NCI-H345 (cell line): ENCODE results near the gene MAP7.
A peak's percentile ranks its signal among the peaks of the same experiment; 100 is the strongest.

Experiments used
- DNase-seq: peaks from one replicate; lab custom pipeline; 2025; lab: John Stamatoyannopoulos, UW

MAP7 gene

GRCh38 chr6:136529710-136530109, 20.5 kb downstream of the MAP7 start:
- no peak for DNase-seq

- DNase-seq, result no peak
Observed at GRCh38 chr6:136528477-136528876, 21.7 kb downstream of the MAP7 start.

- DNase-seq, result no peak
Observed at GRCh38 chr6:136527831-136528230, 22.4 kb downstream of the MAP7 start.

DNA sequence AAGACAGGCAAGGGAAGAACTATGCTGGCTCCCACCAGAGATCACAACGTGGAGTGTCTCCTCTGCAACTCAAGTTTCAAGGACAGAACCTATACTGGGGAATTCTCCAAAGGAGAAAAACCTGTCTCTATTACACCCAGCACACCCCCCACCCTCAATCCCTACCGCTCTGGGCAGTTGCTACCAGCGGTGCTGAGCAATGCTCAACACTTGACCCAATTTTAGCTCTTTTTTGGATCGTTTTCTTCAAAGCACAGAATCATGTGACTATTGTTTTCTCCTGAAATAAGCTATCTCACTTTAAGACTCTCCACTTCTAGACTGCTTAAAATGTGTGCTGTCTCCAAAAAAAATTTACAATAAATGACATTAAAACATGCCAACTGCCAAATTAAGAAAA, 23.3 kb downstream of the MAP7 start:
- DNase-seq, result no peak

DNA sequence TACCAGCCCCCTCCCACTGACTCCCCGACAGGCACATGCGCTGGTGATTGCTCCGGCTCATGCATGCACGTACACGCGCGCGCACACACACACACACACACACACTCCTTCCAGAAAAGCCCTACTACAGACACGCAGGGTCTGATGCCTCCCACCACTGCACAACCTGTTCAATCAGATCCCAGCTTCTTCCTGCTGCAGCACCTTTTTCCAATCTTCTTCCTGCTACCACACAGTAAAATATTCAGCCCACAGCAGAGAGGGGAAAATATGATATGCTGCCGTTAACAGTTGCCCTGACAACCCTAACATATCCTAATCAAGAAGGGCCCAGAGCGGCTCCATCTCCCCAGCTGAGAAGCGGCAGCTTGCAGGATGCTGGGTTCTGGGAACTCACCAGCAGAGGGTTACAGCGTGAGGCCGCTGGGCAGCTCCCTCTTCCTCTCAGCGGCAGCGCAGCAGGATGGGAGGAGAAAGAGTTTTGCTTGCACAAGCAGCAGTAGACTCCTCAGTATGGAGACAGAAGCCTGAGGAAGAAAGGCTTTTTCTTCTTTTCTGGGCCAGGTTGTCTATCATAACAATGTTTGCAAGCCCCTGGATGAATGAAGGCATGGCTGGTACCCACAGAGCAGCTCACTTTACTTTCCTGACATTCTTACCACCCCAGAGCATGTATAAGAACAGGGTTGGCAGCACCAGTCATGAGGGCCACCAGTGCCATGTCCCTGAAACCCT, 23.9 kb downstream of the MAP7 start:
- DNase-seq, result peak; percentile 64

DNA sequence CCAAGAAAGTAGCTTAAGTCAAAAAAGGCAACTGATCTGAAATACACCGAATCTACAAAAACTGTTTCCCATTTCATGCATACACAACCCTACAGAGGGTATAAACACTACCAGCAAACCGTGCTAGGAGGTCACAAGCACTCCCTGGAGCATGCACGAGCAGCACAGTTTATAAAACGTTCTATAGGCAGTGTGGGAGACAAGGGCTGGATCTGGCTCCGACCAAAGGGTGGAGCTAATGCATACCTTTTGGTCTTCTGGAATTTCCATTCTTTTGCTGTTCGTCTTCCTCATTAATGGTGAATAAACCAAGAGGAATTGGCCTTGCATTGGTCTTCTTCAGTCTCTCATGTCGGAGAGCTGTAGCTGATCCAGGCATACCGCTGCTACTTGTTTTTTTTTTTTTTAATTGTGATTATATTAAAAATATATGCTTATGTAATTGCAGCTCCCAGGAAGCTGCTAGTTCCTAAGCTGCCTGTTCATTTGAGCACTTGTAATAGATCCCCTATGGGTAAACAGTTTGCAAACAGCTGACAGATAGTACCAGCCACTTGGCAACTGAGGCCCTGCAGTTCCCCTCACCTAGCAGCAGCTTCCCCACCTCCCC, 24.5 kb downstream of the MAP7 start:
- DNase-seq, result peak; percentile 69

GRCh38 chr6:136524936-136525413, 25.2 kb downstream of the MAP7 start:
- DNase-seq, result peak; percentile 55

DNA sequence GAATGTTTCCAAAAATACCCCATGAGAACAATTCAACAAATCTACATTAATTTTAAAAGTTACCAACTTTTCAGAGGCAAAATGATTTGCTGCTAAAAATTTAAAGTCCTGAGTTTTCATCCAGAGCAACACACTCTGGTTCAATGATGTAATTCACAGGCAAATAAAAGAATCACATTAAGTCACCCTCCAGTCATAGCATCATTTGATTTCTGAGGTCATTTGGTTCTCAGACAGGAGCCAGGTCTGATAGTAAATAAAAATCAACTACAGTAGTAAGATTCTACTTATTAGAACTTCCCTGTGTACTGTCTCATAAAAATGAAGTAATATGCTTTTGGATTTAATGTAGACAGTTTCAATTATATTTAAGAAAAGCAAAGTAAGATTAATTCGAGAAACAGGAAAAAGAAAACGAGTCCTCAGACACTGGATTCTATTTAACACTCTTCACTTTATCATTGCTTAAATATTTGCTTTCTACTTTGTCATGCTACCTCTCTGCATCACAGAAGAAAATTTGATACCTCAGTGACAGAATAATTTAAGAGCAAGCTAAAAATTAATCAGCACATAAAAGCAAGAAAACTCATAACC, 25.8 kb downstream of the MAP7 start:
- DNase-seq, result peak; percentile 39

DNA sequence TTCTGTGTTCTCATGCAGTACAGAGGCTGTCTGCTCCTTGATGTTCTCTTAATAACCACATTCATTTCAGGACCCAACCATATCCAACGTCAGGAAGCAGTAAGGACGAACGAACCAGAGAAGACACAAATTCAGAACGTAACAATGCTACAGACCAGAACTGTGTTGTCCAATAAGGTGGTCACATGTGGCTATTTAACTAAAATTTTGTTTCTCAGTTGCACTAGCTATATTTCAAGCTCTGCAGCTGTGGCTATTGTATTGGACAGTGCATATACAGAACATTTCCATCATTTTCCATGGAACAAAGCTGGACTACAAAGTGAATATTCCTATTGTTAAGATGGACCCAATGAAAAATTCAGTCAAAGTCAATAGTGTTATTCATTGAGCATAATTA, 27.0 kb downstream of the MAP7 start:
- no peak for DNase-seq

DNA sequence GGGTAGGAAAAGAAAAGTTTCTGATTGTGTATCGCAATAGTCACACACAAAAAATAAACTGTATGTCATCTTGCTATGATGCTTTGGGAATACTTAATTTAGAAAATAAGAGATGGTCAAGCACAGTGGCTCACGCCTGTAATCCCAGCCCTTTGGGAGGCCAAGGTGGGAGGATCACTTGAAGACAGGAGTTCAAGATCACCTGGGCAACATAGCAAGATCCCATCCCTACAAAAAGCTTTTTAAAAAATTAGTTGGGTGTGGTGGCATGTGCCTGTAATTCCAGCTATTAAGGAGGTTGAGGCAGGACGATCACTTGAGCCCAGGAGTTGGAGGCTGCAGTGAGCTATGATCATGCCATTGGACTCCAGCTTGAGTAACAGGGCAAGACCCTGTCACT, 27.6 kb downstream of the MAP7 start:
- DNase-seq, result no peak

DNA sequence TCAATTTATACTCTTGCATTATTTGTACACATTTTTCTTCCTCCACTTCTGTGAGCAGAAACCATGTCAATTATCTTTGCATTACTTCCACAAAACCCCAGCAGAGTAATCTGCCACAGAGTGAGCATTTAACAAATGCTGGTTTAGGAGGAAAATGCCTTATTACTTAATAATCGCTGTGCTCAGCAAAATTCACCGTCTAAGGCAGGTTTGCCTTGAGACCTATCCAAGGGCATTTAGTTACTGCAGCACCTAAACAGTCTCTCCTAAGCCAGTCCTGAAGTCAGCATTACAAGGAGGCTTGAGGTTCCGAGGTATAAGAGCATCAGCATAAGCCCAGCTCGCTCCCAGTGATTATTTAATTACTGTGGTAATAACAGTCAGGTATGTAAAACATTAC, 28.3 kb downstream of the MAP7 start:
- DNase-seq, result no peak

DNA sequence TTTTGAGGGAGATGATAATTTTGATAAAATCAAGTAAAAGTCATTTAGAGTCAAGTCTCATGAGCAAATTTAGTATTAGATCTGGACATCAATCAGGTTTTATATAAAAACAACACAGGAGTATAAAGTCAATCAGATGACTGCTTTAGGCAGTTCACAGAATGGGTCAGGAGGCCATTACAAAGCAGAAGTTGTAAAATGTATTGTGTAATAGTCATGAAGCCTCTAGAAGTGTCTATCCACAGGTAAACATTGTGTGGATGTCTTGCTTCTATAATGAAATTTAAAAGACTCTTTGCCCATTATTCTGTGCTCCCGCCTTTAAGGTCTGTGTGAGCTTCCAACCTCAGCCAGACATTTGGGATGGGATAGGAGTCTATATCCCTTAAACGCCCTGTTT, 28.8 kb downstream of the MAP7 start:
- DNase-seq, result no peak

DNA sequence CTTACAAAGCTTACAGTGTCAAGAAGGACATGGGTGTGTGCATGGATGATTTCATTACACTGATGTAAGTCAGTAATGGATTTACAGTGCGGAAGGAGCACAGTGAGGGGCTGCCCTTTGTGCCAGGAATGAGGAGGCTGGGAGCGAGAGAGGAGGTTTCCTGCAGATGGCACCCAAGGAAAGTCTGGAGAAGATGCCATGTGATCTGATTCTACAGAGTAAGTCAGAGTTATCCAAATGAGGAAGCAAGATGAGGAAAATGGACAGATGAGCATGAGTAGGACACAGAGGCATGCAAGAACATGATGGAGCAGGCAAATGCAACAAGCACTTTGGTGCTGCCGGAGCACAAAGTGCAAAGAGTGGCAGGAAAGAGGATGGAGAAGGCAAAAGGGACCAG, 29.7 kb downstream of the MAP7 start:
- DNase-seq, result no peak

- no peak for DNase-seq
Observed at GRCh38 chr6:136517582-136517981, 32.6 kb downstream of the MAP7 start.

GRCh38 chr6:136517002-136517401, 33.2 kb downstream of the MAP7 start:
- DNase-seq, result no peak

DNA sequence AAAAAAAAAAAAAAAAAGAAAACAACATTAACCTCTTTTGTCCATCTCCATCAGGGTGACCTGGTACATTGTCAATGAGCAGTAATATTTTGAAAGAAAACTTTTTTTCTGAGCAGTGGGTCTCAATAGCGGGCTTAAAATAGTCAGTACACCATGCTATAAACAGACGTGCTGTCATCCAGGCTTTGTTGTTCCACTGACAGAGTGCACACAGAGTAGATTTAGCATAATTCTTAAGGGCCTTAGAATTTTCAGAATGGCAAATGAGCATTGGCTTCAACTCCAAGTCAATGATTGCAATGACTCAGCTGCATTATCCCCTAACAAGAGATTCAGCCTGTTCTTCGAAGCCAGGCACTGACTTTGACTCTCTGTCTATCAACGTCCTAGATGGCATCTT, 35.6 kb downstream of the MAP7 start:
- no peak for DNase-seq

- no peak for DNase-seq
Observed at GRCh38 chr6:136511926-136512325, 38.3 kb downstream of the MAP7 start.

DNA sequence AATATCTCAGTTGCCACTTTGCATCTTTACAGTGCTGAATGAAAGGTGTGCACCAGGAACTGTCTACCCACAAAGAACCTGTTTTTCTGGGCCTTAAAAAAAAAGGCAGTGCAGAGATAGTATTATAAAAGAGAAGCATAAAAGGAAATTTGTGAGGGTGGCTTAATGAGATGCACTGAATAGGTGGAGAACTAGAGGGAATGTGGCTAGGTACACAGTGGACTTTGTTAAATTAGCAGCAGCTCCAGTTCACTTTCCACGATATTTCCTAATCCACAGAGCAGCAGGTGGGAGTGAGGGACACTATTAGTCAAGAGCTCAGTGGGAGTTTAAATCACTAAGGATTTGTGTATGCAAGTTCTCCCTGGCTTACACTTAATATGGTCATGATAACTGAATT, 38.8 kb downstream of the MAP7 start:
- DNase-seq, result no peak

DNA sequence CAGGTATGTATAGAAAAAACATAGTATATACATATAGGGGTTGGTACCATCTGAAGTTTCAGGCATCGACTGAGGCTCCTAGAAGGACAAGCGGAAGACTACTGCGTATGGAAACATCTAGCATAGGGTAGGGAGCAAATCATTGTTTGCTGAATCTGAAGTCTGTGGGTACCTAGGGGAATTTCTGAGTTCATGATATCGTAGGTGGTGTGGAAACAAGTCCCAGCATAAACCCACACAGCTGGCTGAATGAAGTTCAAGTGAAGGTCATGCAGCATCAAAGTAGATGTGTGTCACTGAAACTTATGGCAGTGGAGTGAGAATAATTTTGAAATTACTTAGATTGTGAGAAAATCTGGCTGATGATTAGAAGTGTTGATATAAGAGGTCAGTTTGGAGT, 39.4 kb downstream of the MAP7 start:
- DNase-seq, result no peak

DNA sequence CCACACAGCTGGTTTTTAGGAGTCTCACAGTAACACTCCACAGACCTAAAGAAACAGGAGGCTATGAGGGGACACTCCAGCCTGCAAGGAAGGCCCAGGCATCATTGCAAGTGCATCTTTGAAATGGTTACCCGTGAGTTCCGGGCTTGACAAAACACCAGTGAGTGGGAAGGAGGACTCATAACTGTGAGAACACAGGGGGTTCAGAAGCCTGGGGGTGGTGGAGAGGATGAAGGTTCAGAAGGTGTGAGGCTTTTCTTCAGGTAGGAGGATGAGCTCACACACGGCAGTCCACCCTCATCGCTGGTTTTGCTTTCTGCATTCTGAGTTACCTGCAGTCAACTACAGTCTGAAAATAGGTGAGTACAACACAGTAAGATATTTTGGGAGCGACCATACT, 39.9 kb downstream of the MAP7 start:
- no peak for DNase-seq

DNA sequence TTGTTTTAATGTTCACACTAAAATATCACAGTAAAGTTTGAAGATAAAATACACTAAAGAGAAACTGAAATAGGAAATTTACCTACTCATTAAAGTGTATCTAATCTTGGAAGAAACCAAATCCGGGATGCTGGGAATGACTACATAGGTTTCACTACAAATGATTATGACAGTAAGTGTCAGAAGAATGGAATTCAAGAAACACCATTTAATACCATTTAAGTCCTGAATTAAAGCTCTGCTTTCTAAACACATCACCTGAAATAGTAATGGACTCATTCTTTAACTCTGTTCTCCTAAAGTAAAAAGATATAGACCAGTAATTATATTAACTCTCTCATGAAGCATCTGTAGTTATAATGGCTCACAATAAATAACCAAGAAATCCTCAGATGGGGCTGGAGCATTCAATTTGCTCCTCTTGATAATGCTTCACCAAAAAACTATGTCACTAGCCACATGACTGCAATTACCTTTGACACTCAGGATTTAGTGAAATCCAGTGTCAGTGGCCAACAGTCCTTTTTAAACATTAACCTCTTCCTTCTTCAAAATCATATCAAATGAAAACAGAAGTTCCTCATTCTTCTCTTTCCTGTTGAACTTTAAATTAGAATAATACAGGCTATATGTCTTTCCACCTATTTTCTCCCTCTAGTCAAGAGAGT, 41.4 kb downstream of the MAP7 start:
- DNase-seq, result no peak

DNA sequence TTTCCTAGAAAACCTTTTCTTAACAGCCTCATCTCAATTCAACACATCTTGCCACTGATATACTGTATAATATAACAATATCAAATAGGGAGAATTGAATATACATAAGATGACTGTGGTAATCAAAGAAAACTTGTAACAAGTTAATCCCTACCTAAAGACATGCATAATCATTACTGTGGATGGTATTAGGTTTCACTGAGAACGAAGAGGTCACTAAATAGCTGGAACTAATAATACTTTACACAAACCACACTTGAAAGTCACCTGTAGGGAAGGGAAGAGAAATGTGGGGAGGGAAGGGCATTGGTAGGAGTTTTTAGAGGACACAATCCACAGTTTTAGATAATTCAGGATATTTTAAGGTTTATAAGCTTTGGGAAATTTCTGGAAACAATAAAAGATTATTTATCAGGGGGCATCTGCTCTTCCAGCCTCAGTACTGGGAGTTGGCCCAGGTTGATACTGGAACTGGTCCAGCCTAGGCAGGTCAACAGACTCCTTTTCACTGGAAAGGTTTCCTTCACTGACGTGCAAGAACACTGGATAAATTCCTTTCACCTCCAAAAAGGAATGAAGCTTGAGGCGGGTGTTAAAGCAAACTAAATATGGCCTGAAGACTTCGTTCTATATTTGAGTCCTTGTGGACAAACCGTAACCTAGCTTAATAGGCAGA, 44.0 kb downstream of the MAP7 start:
- DNase-seq, result no peak
